ENCODE measurements around the gene RUFY3.

The RUFY3 gene

GRCh38 chr4:70841951-70842350 is 120.2 kb downstream of the RUFY3 start:
- Mint-ChIP-seq H3K27ac (no peak overlapping the region), H3K36me3 (ENCODE audit: low read depth) (peaks cover 10% of the 10 kb centered on the region), H3K4me3 (no peak overlapping the region), H3K27me3 (no peaks in the 10 kb centered on the region), H3K9me3 (no peaks in the 10 kb centered on the region), H3K4me1 (peaks cover 59% of the 10 kb centered on the region)
- ATAC-seq (no peak), DNase-seq (no peak)

- peaks cover 9% of the 10 kb centered on the region for H3K36me3 Mint-ChIP-seq (ENCODE audit: low read depth)
- peaks cover 54% of the 10 kb centered on the region for H3K4me1 Mint-ChIP-seq
- ATAC-seq: peak; percentile 60
- H3K9me3 Mint-ChIP-seq: no peaks in the 10 kb centered on the region
- no peak for DNase-seq
- peak overlapping the region; percentile 6 for H3K4me3 Mint-ChIP-seq
- H3K27ac Mint-ChIP-seq: peak overlapping the region; percentile 85
- H3K27me3 Mint-ChIP-seq: no peaks in the 10 kb centered on the region
Measured at GRCh38 chr4:70842761-70843435, 121.1 kb downstream of the RUFY3 start.

GRCh38 chr4:70844180-70844579 is 122.4 kb downstream of the RUFY3 start:
- Mint-ChIP-seq H3K9me3 (no peaks in the 10 kb centered on the region), H3K27ac (peak overlapping the region; percentile 46), H3K4me1 (peaks cover 48% of the 10 kb centered on the region), H3K36me3 (ENCODE audit: low read depth) (no peaks in the 10 kb centered on the region), H3K4me3 (peak overlapping the region; percentile 48), H3K27me3 (no peaks in the 10 kb centered on the region)
- ATAC-seq (peak; percentile 26), DNase-seq (peak; percentile 50)

- Mint-ChIP-seq H3K36me3 (ENCODE audit: low read depth) (no peaks in the 10 kb centered on the region), H3K4me1 (peaks cover 7% of the 10 kb centered on the region), H3K4me3 (no peak overlapping the region), H3K27me3 (no peaks in the 10 kb centered on the region), H3K9me3 (no peaks in the 10 kb centered on the region), H3K27ac (no peak overlapping the region)
- DNase-seq (no peak), ATAC-seq (no peak)
Measured at GRCh38 chr4:70849291-70849690, 127.5 kb downstream of the RUFY3 start.

GRCh38 chr4:70855464-70855863 is 133.7 kb downstream of the RUFY3 start:
- Mint-ChIP-seq H3K4me1 (no peaks in the 10 kb centered on the region), H3K9me3 (no peaks in the 10 kb centered on the region), H3K4me3 (no peak overlapping the region), H3K27me3 (no peaks in the 10 kb centered on the region), H3K27ac (no peak overlapping the region), H3K36me3 (ENCODE audit: low read depth) (no peaks in the 10 kb centered on the region)
- DNase-seq (no peak), ATAC-seq (no peak)
